GM18868 (cell line): ENCODE data around the gene LRRTM4.

Experiments
- ATAC-seq: cut with Tn5 transposase; IDR thresholded peaks from one replicate; pipeline ENCODE4 v1.9.1; 2021; ENCODE audit warnings: mild to moderate bottlenecking, moderate library complexity; ENCODE audit not compliant: unreplicated experiment

LRRTM4 gene

GRCh38 chr2:76930056-76930744 lies 592.0 kb downstream of the LRRTM4 start:
- ATAC-seq, result no peak

DNA sequence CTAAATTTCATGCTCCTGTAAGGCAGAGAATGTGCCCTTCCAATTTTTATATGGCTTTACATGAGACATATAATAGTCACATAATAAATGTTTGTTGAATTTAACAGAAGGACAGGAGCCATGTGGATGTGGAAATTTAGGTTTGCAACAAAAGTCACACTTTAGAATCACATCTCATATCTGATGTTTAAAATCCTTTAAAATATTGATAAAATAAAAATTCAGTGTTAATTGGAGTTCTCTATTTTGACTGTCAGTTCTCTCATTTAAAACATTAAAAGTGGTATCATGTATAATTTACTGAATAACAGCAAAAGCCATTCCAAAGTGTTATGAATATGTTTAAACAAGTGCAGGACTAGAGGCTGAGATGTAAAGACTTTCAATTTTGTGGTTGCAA lies 594.1 kb downstream of the LRRTM4 start:
- ATAC-seq, result no peak

DNA sequence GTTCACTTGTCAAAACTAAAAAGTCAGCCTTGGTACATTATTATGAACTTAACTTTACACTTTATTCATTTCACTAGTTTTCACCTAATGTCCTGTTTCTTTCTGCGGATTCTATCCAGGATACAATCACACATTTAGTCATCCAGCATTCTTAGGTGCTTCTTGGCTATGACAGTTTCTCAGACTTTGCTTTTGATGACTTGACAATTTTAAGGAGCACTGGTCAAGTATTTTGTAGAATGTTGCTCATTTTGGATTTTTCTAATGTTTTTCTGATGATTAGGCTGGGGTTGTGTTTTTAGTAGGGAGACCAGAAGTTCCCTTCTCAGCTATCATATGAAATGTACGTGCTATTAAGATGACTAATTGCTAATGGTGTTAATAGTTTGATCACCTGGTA lies 601.2 kb downstream of the LRRTM4 start:
- ATAC-seq, result no peak

DNA sequence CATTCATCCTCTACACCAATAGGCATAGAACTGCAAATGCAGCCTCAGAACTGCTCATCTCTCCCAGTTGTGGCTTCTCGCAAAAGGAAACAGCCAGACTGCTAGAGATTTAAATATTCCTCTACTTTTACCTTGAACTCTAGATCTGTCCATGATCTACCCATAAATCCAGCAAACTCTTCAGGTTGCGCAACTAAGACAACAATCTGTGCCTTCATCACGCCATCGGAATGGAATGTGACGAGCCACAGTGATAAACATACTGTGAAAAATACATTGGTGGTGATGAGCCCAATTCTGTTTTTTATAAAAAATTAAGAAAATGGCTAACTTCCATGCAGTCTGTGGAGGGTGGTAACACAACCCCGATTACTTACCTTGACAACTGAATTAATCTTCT lies 626.7 kb downstream of the LRRTM4 start:
- no peak for ATAC-seq

- ATAC-seq, result no peak
Observed at GRCh38 chr2:76870581-76870980, 651.6 kb downstream of the LRRTM4 start.

GRCh38 chr2:76870011-76870410 lies 652.2 kb downstream of the LRRTM4 start:
- no peak for ATAC-seq

- no peak for ATAC-seq
Observed at GRCh38 chr2:76867854-76868253, 654.3 kb downstream of the LRRTM4 start.

DNA sequence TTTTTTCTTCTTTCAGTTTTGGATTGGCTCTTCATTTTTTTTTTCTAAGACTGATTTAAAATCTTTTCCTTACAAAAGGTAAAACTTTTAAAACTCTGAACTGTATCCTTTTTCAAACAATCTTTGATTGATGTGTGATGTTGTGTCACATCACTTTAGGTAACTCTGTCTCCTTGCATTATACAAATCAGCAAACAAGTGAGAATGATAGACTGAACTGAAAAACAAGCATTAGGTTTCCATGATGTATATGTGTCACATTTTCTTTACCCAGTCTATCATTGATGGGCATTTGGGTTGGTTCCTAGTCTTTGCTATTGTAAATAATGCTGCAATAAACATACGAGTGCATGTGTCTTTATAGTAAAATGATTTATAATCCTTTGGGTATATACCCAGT lies 655.7 kb downstream of the LRRTM4 start:
- ATAC-seq, result no peak

DNA sequence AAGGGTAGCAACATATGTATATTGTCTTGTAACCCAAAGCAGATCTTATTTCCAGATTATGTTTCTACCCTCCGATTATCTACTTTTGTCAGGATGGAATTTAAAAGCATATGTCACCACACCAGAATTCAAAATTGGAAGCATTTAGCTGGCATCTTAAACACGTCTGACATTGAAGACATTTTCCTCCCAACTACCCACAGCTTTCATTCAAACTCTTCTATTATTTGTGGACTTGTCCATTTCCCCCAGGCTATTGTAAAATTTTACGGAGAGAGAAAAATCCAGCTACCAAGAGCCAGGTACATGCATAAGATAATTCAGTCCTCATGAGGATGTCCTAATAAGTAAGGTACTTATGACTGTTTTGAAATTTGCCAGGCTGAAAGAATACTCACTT lies 659.3 kb downstream of the LRRTM4 start:
- ATAC-seq, result no peak

- ATAC-seq, result peak; percentile 75
Observed at GRCh38 chr2:76861708-76862107, 660.5 kb downstream of the LRRTM4 start.

- ATAC-seq, result no peak
Observed at GRCh38 chr2:76851000-76851399, 671.2 kb downstream of the LRRTM4 start.

GRCh38 chr2:76849086-76849485 lies 673.1 kb downstream of the LRRTM4 start:
- ATAC-seq, result no peak

DNA sequence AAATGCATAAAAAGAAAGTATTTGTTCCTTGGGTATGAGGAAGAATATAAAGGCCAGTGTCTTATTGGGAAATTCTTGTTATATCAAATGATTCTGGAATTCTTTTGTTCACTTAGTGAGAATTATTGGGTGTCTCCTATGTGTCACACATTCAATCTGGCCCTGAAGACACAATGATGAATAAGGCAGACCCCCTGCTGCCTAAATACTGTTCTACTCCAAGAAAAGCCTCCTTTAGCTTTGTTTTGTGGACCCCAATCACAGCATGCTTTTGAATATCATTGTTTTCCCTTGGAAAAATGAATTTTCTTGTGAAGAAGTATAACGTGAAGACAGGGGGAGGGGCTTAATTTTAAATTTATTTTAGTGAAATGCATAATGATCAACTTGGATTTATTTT lies 682.4 kb downstream of the LRRTM4 start:
- ATAC-seq, result no peak

DNA sequence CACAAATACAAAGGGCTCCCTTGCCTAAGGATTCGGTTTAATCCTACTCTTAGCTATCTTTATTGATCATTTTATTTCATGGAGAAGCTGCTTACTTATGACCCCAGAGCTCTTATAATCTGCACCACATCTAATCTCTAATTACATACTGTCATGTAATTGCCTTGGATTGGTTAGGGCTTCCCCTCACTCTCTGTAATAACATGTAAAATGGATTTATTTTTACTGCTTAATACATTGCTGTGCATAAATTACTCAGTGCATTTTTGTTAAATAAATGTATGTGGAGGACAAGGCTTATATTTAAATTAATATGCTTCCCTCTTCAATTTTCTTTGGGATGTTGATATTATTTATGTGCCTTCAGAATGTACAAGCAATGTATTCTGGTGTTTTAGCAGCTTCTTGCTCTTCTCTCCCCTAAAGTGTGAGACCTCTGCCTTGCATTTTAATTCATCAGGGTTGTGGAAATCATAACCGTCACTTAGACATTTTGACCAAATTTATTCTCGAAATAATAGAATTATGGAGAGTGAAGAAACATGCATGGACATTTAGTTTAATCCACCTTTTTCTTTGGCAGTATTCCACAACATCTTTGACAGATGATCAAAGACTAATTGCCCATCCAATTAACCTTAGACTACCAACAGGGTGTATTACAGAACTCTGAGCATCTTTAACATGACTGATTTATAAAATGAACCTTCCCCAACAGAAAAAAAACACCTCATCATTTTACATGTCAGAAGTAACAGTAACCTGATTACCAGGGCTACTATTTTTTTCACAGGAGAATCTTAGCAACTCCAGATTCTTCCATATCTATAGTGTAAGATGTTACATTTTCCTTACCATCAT lies 692.6 kb downstream of the LRRTM4 start:
- ATAC-seq, result no peak

GRCh38 chr2:76826691-76827090 lies 695.5 kb downstream of the LRRTM4 start:
- no peak for ATAC-seq

- ATAC-seq, result no peak
Observed at GRCh38 chr2:76825140-76825970, 696.8 kb downstream of the LRRTM4 start.

GRCh38 chr2:76821731-76822130 lies 700.4 kb downstream of the LRRTM4 start:
- ATAC-seq, result no peak

DNA sequence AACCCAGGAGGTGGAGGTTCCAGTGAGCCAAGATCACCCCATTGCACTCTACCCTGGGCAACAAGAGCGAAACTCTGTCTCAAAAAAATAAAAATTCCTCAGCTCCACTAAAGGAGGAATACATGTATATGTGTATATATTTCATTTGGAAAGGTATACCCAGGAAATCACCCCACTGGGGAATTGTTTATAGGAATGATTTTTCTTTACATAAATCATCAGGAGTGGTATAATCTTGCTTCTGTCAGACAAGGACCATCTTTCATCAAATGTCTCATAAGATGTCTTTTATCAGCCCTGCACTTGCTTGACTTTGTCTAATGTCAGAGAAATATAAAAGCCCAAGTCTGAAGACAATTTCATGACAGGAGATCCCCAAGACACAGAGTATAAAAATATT lies 709.1 kb downstream of the LRRTM4 start:
- no peak for ATAC-seq

DNA sequence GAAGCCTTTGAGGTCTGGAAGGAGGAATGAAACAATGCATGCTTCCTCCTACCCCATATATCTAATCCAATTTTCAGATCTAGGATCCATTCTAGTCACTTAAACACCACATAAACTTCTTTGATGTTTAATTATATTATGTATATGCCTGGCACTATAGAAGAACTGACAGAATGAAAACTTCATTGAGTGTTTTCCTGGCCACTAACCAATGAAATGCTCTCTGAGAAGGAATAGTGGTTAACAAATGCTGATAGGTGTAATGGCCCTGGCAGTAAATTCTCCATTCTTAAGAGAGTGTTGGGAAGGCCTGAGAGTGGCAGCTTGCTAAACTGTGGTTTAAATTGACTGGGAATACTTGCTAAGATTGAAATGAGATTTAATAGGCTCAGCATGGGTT lies 710.0 kb downstream of the LRRTM4 start:
- no peak for ATAC-seq

- no peak for ATAC-seq
Observed at GRCh38 chr2:76809136-76809535, 713.0 kb downstream of the LRRTM4 start.

DNA sequence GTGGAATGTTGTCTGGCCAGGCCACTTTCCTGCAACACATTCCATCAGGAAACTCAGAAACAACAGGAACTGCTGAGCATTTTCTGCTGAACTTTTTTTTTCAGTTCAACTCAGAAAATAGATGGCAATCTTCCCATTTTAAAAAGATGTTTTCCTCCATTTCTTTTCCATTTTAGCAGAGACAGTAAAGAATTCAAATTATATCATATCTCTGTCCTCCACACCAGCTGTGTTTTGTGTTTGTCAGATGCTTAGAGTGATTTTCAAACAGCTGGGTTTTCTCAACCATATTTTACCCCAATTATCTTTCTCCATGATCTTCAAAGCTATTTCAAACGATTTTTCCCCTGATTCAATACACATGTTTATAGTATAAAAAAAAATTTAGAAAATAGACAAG lies 713.4 kb downstream of the LRRTM4 start:
- ATAC-seq, result no peak
